ENCODE results near the gene TCEAL5. TPM values are rescaled to one million over a fixed set of nuclear protein-coding genes. Genes with fewer than 3 reads are reported as not detected.

TCEAL5 gene
- total and polyA plus RNA-seq, 2 of the 8 experiments (the other 6 are each of a cell fraction or from before 2014, with no cell fraction given), result 0.17 to 6.6 TPM

DNA sequence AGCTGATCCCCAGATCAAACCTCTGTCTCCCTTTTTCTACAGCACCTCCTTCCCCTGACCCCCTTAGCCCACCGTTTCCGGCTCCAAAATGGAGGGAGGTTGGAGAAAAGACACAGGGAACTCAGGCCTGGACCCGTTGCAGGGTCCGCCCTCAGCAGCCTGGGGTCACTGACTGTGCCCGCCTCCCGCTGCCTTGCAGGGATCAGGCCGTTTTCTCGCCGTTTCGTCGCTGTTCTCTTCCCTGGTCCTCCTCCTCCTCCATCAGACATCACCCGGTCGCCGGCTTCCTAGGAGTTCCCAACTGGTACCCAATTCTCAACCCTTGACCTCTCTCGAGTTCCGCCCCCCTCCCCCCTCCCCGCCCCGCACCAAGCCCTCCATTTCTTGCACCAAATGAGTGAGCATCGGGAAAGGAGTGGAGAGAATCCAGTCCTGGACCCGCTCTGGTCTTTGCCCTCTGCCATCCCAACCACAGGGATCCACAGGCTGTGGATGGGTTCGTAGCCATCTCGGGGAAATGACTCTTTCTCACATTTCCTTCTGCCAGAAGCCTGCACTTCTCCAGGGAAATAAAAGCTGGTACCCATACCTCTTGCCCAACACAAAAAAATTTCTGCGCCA lies 493 bp downstream of the TCEAL5 start (continued):
- TF ChIP-seq, protein P1, sequence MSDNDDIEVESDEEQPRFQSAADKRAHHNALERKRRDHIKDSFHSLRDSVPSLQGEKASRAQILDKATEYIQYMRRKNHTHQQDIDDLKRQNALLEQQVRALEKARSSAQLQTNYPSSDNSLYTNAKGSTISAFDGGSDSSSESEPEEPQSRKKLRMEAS (IDR thresholded peaks at IDR 0.05), result no peak
- TF ChIP-seq SP1 (IDR thresholded peaks at IDR 0.05; ENCODE audit: low read depth, low read length), result no peak
- TF ChIP-seq KDM5A (IDR thresholded peaks at IDR 0.05; ENCODE audit: low read length), result no peak
- no peak for TF ChIP-seq ASH2L (IDR thresholded peaks at IDR 0.05; ENCODE audit: low read length)
- no peak for TF ChIP-seq BCL11A (IDR thresholded peaks at IDR 0.05; ENCODE audit: low read depth in 2 of 2, low read length in 2 of 2)
- TF ChIP-seq TEAD4 (IDR thresholded peaks at IDR 0.05; ENCODE audit: low read depth, low read length), result no peak
- TF ChIP-seq CTCF (IDR thresholded peaks at IDR 0.05; ENCODE audit: control extremely low read depth in 1 of 3, insufficient read depth in 1 of 3, low read depth in 1 of 3, low read length in 3 of 3), result no peak
- TF ChIP-seq RAD21 (IDR thresholded peaks at IDR 0.05 in 1 of 2, conservative IDR thresholded peaks at IDR 0.05 in 1 of 2; ENCODE audit: low read depth in 2 of 2, low read length in 2 of 2), result no peak
- TF ChIP-seq E2F6 (IDR thresholded peaks at IDR 0.05), result no peak
